Sigmoid colon (tissue), 7 donors: ENCODE results near the gene DENND5B. TPM values are rescaled to one million over a fixed set of nuclear protein-coding genes. Genes with fewer than 3 reads are reported as not detected.

Source experiments
- DNase-seq: peaks from one replicate; pipeline ENCODE4 v3.0.0-alpha.2; 2019
- H3K27ac ChIP-seq, 4 donors: fragments of 200-600 bp; sonication (generic); one replicate each; pipeline ENCODE4 v1.5.1; 2016 to 2019; ENCODE audit warnings: mild to moderate bottlenecking in 1 of 4
- H3K27me3 ChIP-seq, 3 donors: fragments of 200-600 bp; sonication (generic); one replicate each; pipeline ENCODE4 v1.5.1; 2019; ENCODE audit warnings: mild to moderate bottlenecking in 1 of 3
- H3K36me3 ChIP-seq, 4 donors: fragments of 200-600 bp; sonication (generic); one replicate each; pipeline ENCODE4 v1.5.1; 2016 to 2019
- H3K4me1 ChIP-seq, 4 donors: fragments of 200-600 bp; sonication (generic); one replicate each; pipeline ENCODE4 v1.5.1; 2017 to 2019
- H3K4me3 ChIP-seq, 4 donors: fragments of 200-600 bp; sonication (generic); one replicate each; pipeline ENCODE4 v1.5.1; 2017 to 2019; ENCODE audit warnings: mild to moderate bottlenecking in 2 of 4, moderate library complexity in 1 of 4
- H3K9me3 ChIP-seq, 4 donors: fragments of 200-600 bp in 3 of 4; sonication (generic) in 3 of 4; one replicate each; pipeline versions ENCODE4 v1.5.1 to v1.6.1; 2013 to 2019
- CTCF ChIP-seq, 4 experiments: fragments of 450-650 bp in 3 of 4; fragments of 200-600 bp in 1 of 4; IDR thresholded peaks; one replicate each; pipeline ENCODE4 v1.5.1; 2016 to 2019; ENCODE audit warnings: antibody characterized with exemption in 4 of 4, mild to moderate bottlenecking in 3 of 4, moderate library complexity in 2 of 4
- EP300 ChIP-seq, 4 donors: sonication (generic); formaldehyde crosslinking; IDR thresholded peaks; one replicate each; pipeline ENCODE4 v1.6.1; 2017; ENCODE audit warnings: antibody characterized with exemption in 4 of 4
- POLR2A ChIP-seq, 2 donors: fragments of 450-650 bp; IDR thresholded peaks; one replicate each; pipeline ENCODE4 v1.6.1; 2016; ENCODE audit warnings: antibody characterized with exemption in 2 of 2, mild to moderate bottlenecking in 2 of 2, moderate library complexity in 2 of 2
- POLR2AphosphoS5 ChIP-seq, 4 donors: sonication (generic); formaldehyde crosslinking; IDR thresholded peaks; one replicate each; pipeline ENCODE4 v1.6.1; 2017; ENCODE audit warnings: antibody characterized with exemption in 4 of 4
- WGBS, 2 donors: extraction: QIAGEN DNeasy Blood & Tissue Kit; methylation state at CpG; one replicate each; pipeline ENCODE4 v1.1.7; 2013; 5-methylcytosine and 5-hydroxymethylcytosine counted together
- intact Hi-C: fragments of 100-400 bp; cut with DNase I; formaldehyde crosslinking; loops from one replicate; pipeline ENCODE4 v1.15.1; 2023
- polyA plus RNA-seq, 3 donors: library from polyadenylated mRNA; stranded (reverse); fragments of 200-250 nt; gene quantifications; one replicate each; pipeline ENCODE4 v1.2.3, GENCODE V29; 2013
- total RNA-seq, 4 donors: library from RNA; depleted of rRNA; stranded (reverse); fragments of >200 nt; gene quantifications; one replicate each; pipeline ENCODE4 v1.1.0, GENCODE V29; 2016
- donor health status: healthy with polysubstance abuse.
- donor health status: Bipolar disorder and iron deficiency.
- donor health status: healthy.

DENND5B gene
- total and polyA plus RNA-seq, 7 donors = 2.4 to 34.3 (median 19.5) TPM

- H3K27ac ChIP-seq = no peak overlapping the region
- H3K9me3 ChIP-seq = no peaks in the 10 kb centered on the region
- no peaks in the 10 kb centered on the region for H3K36me3 ChIP-seq
- peaks cover 0 to 34% (median 9%) of the 10 kb centered on the region in 4 donors for H3K4me1 ChIP-seq
- no peaks in the 10 kb centered on the region for H3K27me3 ChIP-seq
- intact Hi-C loops = no loop called here
- TF ChIP-seq POLR2AphosphoS5 (IDR thresholded peaks at IDR 0.05) (no peak), POLR2A (IDR thresholded peaks at IDR 0.05) (no peak), EP300 (IDR thresholded peaks at IDR 0.05) (no peak), CTCF (IDR thresholded peaks at IDR 0.05) (no peak)
- H3K4me3 ChIP-seq = no peak overlapping the region
- DNase-seq = no peak
- 83 to 92% methylated on average over 3 of the region's 3 CpGs for WGBS, 2 donors
Measured at GRCh38 chr12:31525496-31526157, 65.3 kb downstream of the DENND5B start.

- H3K36me3 ChIP-seq = no peaks in the 10 kb centered on the region
- no peak overlapping the region for H3K27ac ChIP-seq
- TF ChIP-seq POLR2AphosphoS5 (IDR thresholded peaks at IDR 0.05) (no peak), CTCF (IDR thresholded peaks at IDR 0.05) (no peak), EP300 (IDR thresholded peaks at IDR 0.05) (no peak), POLR2A (IDR thresholded peaks at IDR 0.05) (no peak)
- intact Hi-C loops = no loop called here
- no peak for DNase-seq
- H3K27me3 ChIP-seq = no peaks in the 10 kb centered on the region
- 67 to 83% methylated on average over 1 of the region's 1 CpG for WGBS, 2 donors
- H3K4me3 ChIP-seq = no peak overlapping the region
- peaks cover 0 to 37% (median 11%) of the 10 kb centered on the region in 4 donors for H3K4me1 ChIP-seq
- H3K9me3 ChIP-seq = no peaks in the 10 kb centered on the region
Measured at GRCh38 chr12:31524791-31525495, 66.0 kb downstream of the DENND5B start.

- WGBS, 2 donors = 89 to 93% methylated on average over 2 of the region's 2 CpGs
- no peak for TF ChIP-seq CTCF (IDR thresholded peaks at IDR 0.05)
- H3K27ac ChIP-seq = no peak overlapping the region
- H3K36me3 ChIP-seq = no peaks in the 10 kb centered on the region
- no peak overlapping the region for H3K4me3 ChIP-seq
- H3K9me3 ChIP-seq = no peaks in the 10 kb centered on the region
- no peak for DNase-seq
- H3K27me3 ChIP-seq = no peaks in the 10 kb centered on the region
- intact Hi-C loops = no loop called here
- H3K4me1 ChIP-seq = peaks cover 0 to 53% (median 27%) of the 10 kb centered on the region in 4 donors
Measured at GRCh38 chr12:31523306-31523705, 67.6 kb downstream of the DENND5B start.

- no peaks in the 10 kb centered on the region for H3K27me3 ChIP-seq
- H3K27ac ChIP-seq = no peak overlapping the region
- no peaks in the 10 kb centered on the region for H3K36me3 ChIP-seq
- intact Hi-C loops = no loop called here
- TF ChIP-seq EP300 (IDR thresholded peaks at IDR 0.05) (no peak), POLR2AphosphoS5 (IDR thresholded peaks at IDR 0.05) (no peak), POLR2A (IDR thresholded peaks at IDR 0.05) (no peak), CTCF (IDR thresholded peaks at IDR 0.05) (no peak)
- H3K4me1 ChIP-seq = peaks cover 0 to 60% (median 34%) of the 10 kb centered on the region in 4 donors
- no peak for DNase-seq
- H3K4me3 ChIP-seq = no peak overlapping the region
- 39 to 72% methylated on average over 7 of the region's 7 CpGs for WGBS, 2 donors
- H3K9me3 ChIP-seq = no peaks in the 10 kb centered on the region
Measured at GRCh38 chr12:31522607-31523006, 68.3 kb downstream of the DENND5B start.
